Sigmoid colon (tissue), 4 donors: ENCODE results near the gene ARHGAP25.

Experiments used
- CTCF ChIP-seq, 4 experiments: fragments of 450-650 bp in 3 of 4; fragments of 200-600 bp in 1 of 4; IDR thresholded peaks; one replicate each; pipeline ENCODE4 v1.5.1; 2016 to 2019; ENCODE audit warnings: antibody characterized with exemption in 4 of 4, mild to moderate bottlenecking in 3 of 4, moderate library complexity in 2 of 4
- POLR2AphosphoS5 ChIP-seq, 4 donors: sonication (generic); formaldehyde crosslinking; IDR thresholded peaks; one replicate each; pipeline ENCODE4 v1.6.1; 2017; ENCODE audit warnings: antibody characterized with exemption in 4 of 4

- TF ChIP-seq CTCF (IDR thresholded peaks at IDR 0.05), result peak in 2 of 4 experiments; percentile 25 to 40
- TF ChIP-seq POLR2AphosphoS5 (IDR thresholded peaks at IDR 0.05), result no peak
Observed at GRCh38 chr2:68839260-68839833, 104.7 kb downstream of the ARHGAP25 start.
